Endothelial cell of umbilical vein (primary cell): Measurements from ENCODE around the gene QRFP. TPM values are rescaled to one million over a fixed set of nuclear protein-coding genes. Genes with fewer than 3 reads are reported as not detected.

Experiments used
- BruUV-seq: library from RNA; stranded (reverse); fragments of 400-500 nt; replicated peaks from 2 replicates; lab custom pipeline; 2021; lab: Mats Ljungman, UMichigan
- CTCF ChIA-PET: fragments of 300-600, 350-600 bp; sonication (Branson Sonifier 250); formaldehyde crosslinking; loops from one replicate; lab custom pipeline; 2021; ENCODE audit warnings: antibody characterized with exemption, inconsistent platforms; lab: Charles Lee
- POLR2A ChIA-PET: fragments of 300-600, 350-600 bp; sonication (Branson Sonifier 250); formaldehyde crosslinking; loops from one replicate; lab custom pipeline; 2021; ENCODE audit warnings: antibody characterized with exemption, inconsistent platforms; lab: Charles Lee
- DNase-seq: peaks from one replicate; pipeline ENCODE4 v3.0.0-alpha.2; 2011; ENCODE audit warnings: low read depth, low spot score
- FAIRE-seq: peaks from 2 replicates; lab custom pipeline; 2011; peaks lifted over from hg19 to GRCh38; lab: Jason Lieb, UNC
- H2AFZ ChIP-seq: 2 replicates; pipeline ENCODE4 v1.6.0; 2012; ENCODE audit warnings: low read depth, low read length, control low read depth, inconsistent platforms
- H3K27ac ChIP-seq: 2 replicates; pipeline ENCODE4 v1.5.1; 2011; ENCODE audit warnings: low read depth, mild to moderate bottlenecking, control low read depth, low read length, moderate library complexity; ENCODE audit not compliant: insufficient read depth
- H3K27me3 ChIP-seq, 2 experiments: 2 replicates each; pipeline versions ENCODE4 v1.6.0 to v1.6.1; 2011; ENCODE audit warnings: low read length in 2 of 2, mixed read lengths in 1 of 2; ENCODE audit not compliant: control insufficient read depth in 2 of 2, insufficient read depth in 2 of 2
- H3K36me3 ChIP-seq, 2 experiments: 2 replicates in 1 of 2; 3 replicates in 1 of 2; pipeline ENCODE4 v1.5.1; 2011; ENCODE audit warnings: low read length in 2 of 2, mild to moderate bottlenecking in 1 of 2, moderate library complexity in 1 of 2; ENCODE audit not compliant: control insufficient read depth in 2 of 2, insufficient read depth in 2 of 2; ENCODE audit errors: extremely low read depth in 1 of 2
- H3K4me1 ChIP-seq: 3 replicates; pipeline ENCODE4 v1.5.1; 2011; ENCODE audit warnings: mild to moderate bottlenecking, low read length; ENCODE audit not compliant: control insufficient read depth, insufficient read depth; ENCODE audit errors: extremely low read depth
- H3K4me2 ChIP-seq: 2 replicates; pipeline ENCODE4 v1.6.1; 2011; ENCODE audit warnings: low read length, control low read depth, mixed read lengths; ENCODE audit not compliant: insufficient read depth
- H3K4me3 ChIP-seq, 3 experiments: fragments of 200-600 bp in 1 of 3; sonication (generic), shearing (Covaris generic) in 1 of 3; replicated peaks in 1 of 3; 2 replicates each; pipeline ENCODE4 v1.5.1; 2011 to 2016; ENCODE audit warnings: control low read depth in 3 of 3, low read length in 3 of 3, mild to moderate bottlenecking in 2 of 3, inconsistent platforms in 1 of 3, low read depth in 1 of 3, moderate library complexity in 1 of 3; ENCODE audit not compliant: insufficient read depth in 1 of 3
- H3K79me2 ChIP-seq: 2 replicates; pipeline ENCODE4 v1.6.0; 2012; ENCODE audit warnings: low read length, inconsistent platforms; ENCODE audit not compliant: control insufficient read depth, insufficient read depth
- H3K9ac ChIP-seq: replicated peaks from 2 replicates; pipeline ENCODE3; 2011; ENCODE audit warnings: low read length, control low read depth; ENCODE audit not compliant: insufficient read depth; ENCODE audit errors: extremely low read depth
- H3K9me1 ChIP-seq: replicated peaks from 3 replicates; pipeline ENCODE4 v1.6.0; 2011; ENCODE audit warnings: mild to moderate bottlenecking, low read length; ENCODE audit not compliant: control insufficient read depth, insufficient read depth; ENCODE audit errors: extremely low read depth
- H3K9me3 ChIP-seq: replicated peaks from 2 replicates; pipeline ENCODE4 v1.5.1; 2012; ENCODE audit warnings: low read length, inconsistent platforms; ENCODE audit not compliant: control insufficient read depth, insufficient read depth
- H4K20me1 ChIP-seq: replicated peaks from 2 replicates; pipeline ENCODE3; 2011; ENCODE audit warnings: mild to moderate bottlenecking, low read length; ENCODE audit not compliant: control insufficient read depth, insufficient read depth; ENCODE audit errors: extremely low read depth
- EZH2 ChIP-seq: IDR thresholded peaks from 2 replicates; pipeline ENCODE4 v1.6.1; 2012; ENCODE audit warnings: borderline replicate concordance, low read depth, mild to moderate bottlenecking, moderate library complexity, low read length, inconsistent platforms; ENCODE audit not compliant: severe bottlenecking
- FOS ChIP-seq: IDR thresholded peaks from 2 replicates; pipeline ENCODE4 v1.6.1; 2011; ENCODE audit warnings: mild to moderate bottlenecking, low read length, moderate library complexity, borderline replicate concordance; ENCODE audit not compliant: insufficient read depth
- GATA2 ChIP-seq: IDR thresholded peaks from 2 replicates; pipeline ENCODE4 v1.7.0; 2011; ENCODE audit warnings: low read depth, mild to moderate bottlenecking, moderate library complexity, mixed read lengths, low read length; ENCODE audit not compliant: insufficient read length, insufficient read depth
- JUN ChIP-seq: IDR thresholded peaks from 2 replicates; pipeline ENCODE4 v1.6.1; 2011; ENCODE audit warnings: borderline replicate concordance, low read depth; ENCODE audit not compliant: insufficient read length, insufficient read depth
- MYC ChIP-seq: IDR thresholded peaks from one replicate; pipeline ENCODE4 v1.6.1; 2011; ENCODE audit warnings: mild to moderate bottlenecking, low read depth, low read length
- POLR2A ChIP-seq: IDR thresholded peaks from 2 replicates; pipeline ENCODE4 v1.6.1; 2012; ENCODE audit warnings: low read depth, mild to moderate bottlenecking, control low read depth, low read length
- POLR2AphosphoS5 ChIP-seq: IDR thresholded peaks from 2 replicates; pipeline ENCODE4 v1.6.1; 2012; ENCODE audit warnings: low read depth, mild to moderate bottlenecking, control low read depth, low read length, moderate library complexity; ENCODE audit not compliant: insufficient read depth
- dilution Hi-C: fragments of 300-500 bp; cut with MboI; formaldehyde crosslinking; loops from one replicate; pipeline ENCODE4 v1.15.0; 2019; ENCODE audit warnings: low sequenced_read_pairs; ENCODE audit not compliant: extremely low pct_ligation_motif_present
- intact Hi-C: fragments of 100-400 bp; cut with micrococcal nuclease; formaldehyde crosslinking; loops from one replicate; pipeline ENCODE4 v1.10.0; 2022
- polyA plus RNA-seq, 4 experiments: library from polyadenylated mRNA; depleted of rRNA in 3 of 4; stranded (reverse) in 3 of 4; unstranded in 1 of 4; fragments of >200 nt; gene quantifications; 2 replicates each; pipeline versions ENCODE4 v1.2.1 to v1.2.3, GENCODE V29; 2011 to 2012; ENCODE audit warnings: missing spikeins in 1 of 4
- total RNA-seq: library from RNA; stranded (reverse); gene quantifications from 2 replicates; pipeline ENCODE4 v1.2.3, GENCODE V29; 2021
- TF ChIP-seq, protein P1 (sequence below), 2 donors: IDR thresholded peaks; 1 replicate in 1 of 2; 2 replicates in 1 of 2; pipeline ENCODE4 v1.5.1; 2011; ENCODE audit warnings: low read length in 2 of 2, mild to moderate bottlenecking in 2 of 2, moderate library complexity in 2 of 2, control low read depth in 1 of 2, inconsistent platforms in 1 of 2, low read depth in 1 of 2; ENCODE audit not compliant: insufficient read depth in 1 of 2; ENCODE audit errors: extremely low read depth in 1 of 2
- TF ChIP-seq, protein P2 (sequence below): IDR thresholded peaks from 2 replicates; pipeline ENCODE4 v1.6.1; 2011; ENCODE audit not compliant: insufficient read depth, insufficient read length

The QRFP gene
- total and polyA plus RNA-seq, 2 donors (not counting 3 experiments of a cell fraction or from before 2014, with no cell fraction given), result not detected

DNA sequence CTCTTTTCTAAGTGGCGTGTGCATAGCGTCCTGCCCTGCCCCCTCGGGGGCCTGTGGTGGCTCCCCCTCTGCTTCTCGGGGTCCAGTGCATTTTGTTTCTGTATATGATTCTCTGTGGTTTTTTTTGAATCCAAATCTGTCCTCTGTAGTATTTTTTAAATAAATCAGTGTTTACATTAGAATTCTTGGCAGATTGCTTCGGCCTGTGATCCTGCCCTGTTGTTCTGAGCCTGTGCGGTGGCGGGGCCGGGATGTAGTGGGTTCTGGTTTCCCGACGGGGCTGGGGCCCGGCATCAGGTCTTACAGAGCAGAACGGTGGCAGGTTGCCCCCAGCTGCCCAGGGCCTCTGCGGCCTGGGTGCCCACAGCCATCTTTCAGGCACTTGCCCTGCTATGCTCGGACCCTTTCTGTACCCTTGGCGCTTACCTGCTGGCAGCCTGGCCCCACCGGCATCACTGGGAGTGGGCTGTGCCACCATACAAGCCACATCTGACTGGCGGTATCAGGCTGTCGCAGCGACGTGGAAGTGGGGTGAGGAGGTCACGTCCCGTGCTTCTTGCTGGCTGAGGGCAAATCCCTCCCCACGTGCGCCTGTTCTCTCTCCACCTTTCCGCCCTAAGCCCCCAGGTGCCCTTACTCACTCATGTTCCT, 9.0 kb downstream of the QRFP start:
- Histone ChIP-seq H4K20me1 (no peaks in the 10 kb centered on the region), H3K9ac (no peak overlapping the region), H3K79me2 (peaks cover 3% of the 10 kb centered on the region), H3K9me1 (no peaks in the 10 kb centered on the region), H2AFZ (no peak overlapping the region), H3K9me3 (no peaks in the 10 kb centered on the region), H3K4me3 (no peak overlapping the region), H3K27me3 (no peaks in the 10 kb centered on the region), H3K36me3 (peaks cover 28 to 64% of the 10 kb centered on the region in 2 experiments), H3K4me1 (no peaks in the 10 kb centered on the region), H3K4me2 (no peak overlapping the region), H3K27ac (no peak overlapping the region)
- ChIA-PET POLR2A (no interaction called here), CTCF (interaction anchor here (1.2 to 3.3 kb wide), 3 partner anchors 159 to 186 kb away, joined by 3 to 14 read pairs (median 12); no protein-coding TSS in a partner anchor)
- FAIRE-seq, result no peak
- intact Hi-C loops (no loop called here), dilution Hi-C loops (no loop called here)
- BruUV-seq, result no TSS peak
- TF ChIP-seq, protein P1, sequence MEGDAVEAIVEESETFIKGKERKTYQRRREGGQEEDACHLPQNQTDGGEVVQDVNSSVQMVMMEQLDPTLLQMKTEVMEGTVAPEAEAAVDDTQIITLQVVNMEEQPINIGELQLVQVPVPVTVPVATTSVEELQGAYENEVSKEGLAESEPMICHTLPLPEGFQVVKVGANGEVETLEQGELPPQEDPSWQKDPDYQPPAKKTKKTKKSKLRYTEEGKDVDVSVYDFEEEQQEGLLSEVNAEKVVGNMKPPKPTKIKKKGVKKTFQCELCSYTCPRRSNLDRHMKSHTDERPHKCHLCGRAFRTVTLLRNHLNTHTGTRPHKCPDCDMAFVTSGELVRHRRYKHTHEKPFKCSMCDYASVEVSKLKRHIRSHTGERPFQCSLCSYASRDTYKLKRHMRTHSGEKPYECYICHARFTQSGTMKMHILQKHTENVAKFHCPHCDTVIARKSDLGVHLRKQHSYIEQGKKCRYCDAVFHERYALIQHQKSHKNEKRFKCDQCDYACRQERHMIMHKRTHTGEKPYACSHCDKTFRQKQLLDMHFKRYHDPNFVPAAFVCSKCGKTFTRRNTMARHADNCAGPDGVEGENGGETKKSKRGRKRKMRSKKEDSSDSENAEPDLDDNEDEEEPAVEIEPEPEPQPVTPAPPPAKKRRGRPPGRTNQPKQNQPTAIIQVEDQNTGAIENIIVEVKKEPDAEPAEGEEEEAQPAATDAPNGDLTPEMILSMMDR (IDR thresholded peaks at IDR 0.05; ENCODE audit: extremely low read depth in 1 of 2, insufficient read depth in 1 of 2, low read depth in 1 of 2, low read length in 2 of 2), result no peak
- TF ChIP-seq MYC (no peak), FOS (no peak), POLR2AphosphoS5 (no peak), GATA2 (no peak), EZH2 (no peak), JUN (no peak), POLR2A (no peak)
- TF ChIP-seq, protein P2, sequence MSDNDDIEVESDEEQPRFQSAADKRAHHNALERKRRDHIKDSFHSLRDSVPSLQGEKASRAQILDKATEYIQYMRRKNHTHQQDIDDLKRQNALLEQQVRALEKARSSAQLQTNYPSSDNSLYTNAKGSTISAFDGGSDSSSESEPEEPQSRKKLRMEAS, result no peak
- no peak for DNase-seq
